Activated CD8-positive, alpha-beta memory T cell treated with anti-CD3 and anti-CD28 coated beads, Interleukin-2, amount 50 U/mL, for 48 hours (primary cell): ENCODE data around the gene STAT5B.

Experiments
- DNase-seq: peaks from one replicate; pipeline ENCODE4 v3.0.0-alpha.2; 2020

Gene STAT5B

GRCh38 chr17:42284024-42284369 lies 7.8 kb upstream of the STAT5B start:
- DNase-seq, result peak; percentile 46

GRCh38 chr17:42283241-42284023 lies 7.2 kb upstream of the STAT5B start:
- DNase-seq, result peak; percentile 50

- no peak for DNase-seq
Measured at GRCh38 chr17:42282478-42283080, 6.4 kb upstream of the STAT5B start.

- peak; percentile 48 for DNase-seq
Measured at GRCh38 chr17:42281571-42282096, 5.4 kb upstream of the STAT5B start.

GRCh38 chr17:42279776-42280630 lies 3.8 kb upstream of the STAT5B start:
- peak; percentile 36 for DNase-seq

- no peak for DNase-seq
Measured at GRCh38 chr17:42277342-42277712, 1.1 kb upstream of the STAT5B start.

GRCh38 chr17:42276609-42277341 lies 584 bp upstream of the STAT5B start:
- peak; percentile 64 for DNase-seq

GRCh38 chr17:42275527-42276358 lies 448 bp downstream of the STAT5B start:
- peak; percentile 76 for DNase-seq

GRCh38 chr17:42274812-42275526 lies 1.2 kb downstream of the STAT5B start:
- no peak for DNase-seq

GRCh38 chr17:42274253-42274542 lies 2.0 kb downstream of the STAT5B start:
- no peak for DNase-seq

- DNase-seq, result no peak
Measured at GRCh38 chr17:42273474-42274252, 2.5 kb downstream of the STAT5B start.

- DNase-seq, result no peak
Measured at GRCh38 chr17:42272162-42272907, 3.9 kb downstream of the STAT5B start.

GRCh38 chr17:42271779-42272035 lies 4.5 kb downstream of the STAT5B start:
- no peak for DNase-seq

GRCh38 chr17:42271006-42271778 lies 5.0 kb downstream of the STAT5B start:
- no peak for DNase-seq

- no peak for DNase-seq
Measured at GRCh38 chr17:42270596-42270995, 5.6 kb downstream of the STAT5B start.

GRCh38 chr17:42270170-42270535 lies 6.0 kb downstream of the STAT5B start:
- no peak for DNase-seq

GRCh38 chr17:42268236-42268635 lies 8.0 kb downstream of the STAT5B start:
- no peak for DNase-seq

GRCh38 chr17:42266918-42267766 lies 9.0 kb downstream of the STAT5B start:
- no peak for DNase-seq
